Measurements from ENCODE around the gene UBA3.

Gene UBA3

DNA sequence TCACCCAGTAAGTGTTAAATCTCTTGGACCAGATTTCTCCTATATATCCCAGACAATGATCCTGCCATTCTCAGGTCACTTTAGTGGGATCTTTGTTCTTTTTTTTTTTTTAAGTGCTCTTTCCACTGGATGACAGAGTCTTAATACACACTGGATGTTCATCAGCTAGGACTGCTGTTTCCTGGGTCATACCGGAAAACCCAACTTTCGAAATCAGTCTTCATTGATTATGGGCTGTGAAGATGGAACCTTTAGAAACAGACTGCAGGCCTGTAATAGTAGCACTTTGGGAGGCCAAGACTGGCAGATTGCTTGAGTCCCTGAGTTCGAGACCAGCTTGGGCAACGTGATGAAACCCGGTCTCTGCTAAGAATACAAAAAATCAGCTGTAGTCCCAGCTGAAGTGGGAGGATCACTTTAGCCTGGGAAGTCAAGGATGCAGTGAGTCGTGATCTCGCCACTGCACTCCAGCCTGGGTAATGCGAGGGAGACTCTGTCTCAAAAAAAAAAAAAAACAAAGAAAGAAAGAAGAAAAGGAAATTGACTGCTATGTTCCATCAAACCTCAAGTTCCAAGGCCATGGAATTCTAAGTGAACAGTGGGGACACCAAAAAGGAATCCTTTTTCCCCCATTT lies 69.0 kb downstream of the UBA3 start:
- no peak for DNase-seq (ENCODE audit: low read depth in 2 of 2)

DNA sequence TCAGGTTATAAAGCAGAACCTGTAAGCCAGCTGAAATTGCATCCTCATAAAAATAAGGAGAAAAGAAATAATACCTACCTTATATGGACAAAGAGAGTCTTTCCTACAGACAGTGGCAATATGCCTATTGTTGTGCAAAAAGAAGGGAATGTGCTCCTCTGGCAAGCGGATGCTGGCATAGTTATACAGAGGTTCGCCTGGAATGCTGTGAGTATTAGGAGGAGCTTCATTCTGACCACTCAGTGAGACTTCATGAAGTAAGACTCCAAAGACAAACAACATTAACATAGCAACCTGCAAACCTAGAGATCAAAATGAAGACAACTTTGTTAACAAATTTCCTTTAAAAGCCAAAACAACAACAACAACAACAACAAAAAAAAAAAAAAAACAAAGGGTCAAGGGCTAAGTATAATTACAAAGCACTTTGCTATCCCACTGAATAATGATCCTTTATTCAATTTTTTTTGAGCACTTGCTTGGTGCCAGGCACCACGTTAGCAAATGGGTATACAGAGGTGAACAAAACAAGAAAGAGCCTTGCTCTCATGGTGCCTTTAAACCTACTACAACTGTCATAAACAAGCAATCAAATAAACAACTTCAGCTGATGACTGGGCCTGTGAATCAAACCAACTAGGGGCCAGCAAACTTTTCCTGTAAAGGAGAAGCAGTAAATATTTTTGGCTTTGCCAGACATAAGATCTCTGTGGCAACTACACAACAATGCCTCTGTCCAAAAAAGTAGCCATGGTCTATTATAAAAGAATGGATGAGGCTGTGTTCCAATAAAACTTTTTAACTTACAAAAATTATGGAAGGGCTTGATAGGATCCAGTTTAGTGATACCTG lies 70.4 kb downstream of the UBA3 start:
- DNase-seq (ENCODE audit: low read depth in 2 of 2), result no peak

DNA sequence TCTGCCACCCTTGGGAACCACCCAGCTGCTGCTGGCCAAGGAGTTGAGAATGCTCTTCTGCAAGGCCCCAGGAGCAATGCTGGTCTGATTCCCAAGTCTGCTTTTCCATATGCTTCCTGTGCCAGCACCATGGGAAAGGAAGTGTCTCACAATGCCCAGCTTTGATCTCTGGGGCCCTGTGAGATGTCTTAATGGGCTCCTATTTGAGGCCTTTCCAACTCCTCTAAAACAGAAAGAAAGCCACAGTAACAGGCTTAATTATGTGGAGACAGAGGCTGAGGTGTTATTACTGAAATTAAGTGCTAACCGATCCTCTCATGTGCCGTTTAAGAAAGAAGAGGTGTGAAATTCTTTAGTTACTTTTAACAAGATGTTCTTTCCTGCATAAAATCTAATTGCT lies 71.2 kb downstream of the UBA3 start:
- DNase-seq (ENCODE audit: low read depth in 2 of 2), result no peak

DNA sequence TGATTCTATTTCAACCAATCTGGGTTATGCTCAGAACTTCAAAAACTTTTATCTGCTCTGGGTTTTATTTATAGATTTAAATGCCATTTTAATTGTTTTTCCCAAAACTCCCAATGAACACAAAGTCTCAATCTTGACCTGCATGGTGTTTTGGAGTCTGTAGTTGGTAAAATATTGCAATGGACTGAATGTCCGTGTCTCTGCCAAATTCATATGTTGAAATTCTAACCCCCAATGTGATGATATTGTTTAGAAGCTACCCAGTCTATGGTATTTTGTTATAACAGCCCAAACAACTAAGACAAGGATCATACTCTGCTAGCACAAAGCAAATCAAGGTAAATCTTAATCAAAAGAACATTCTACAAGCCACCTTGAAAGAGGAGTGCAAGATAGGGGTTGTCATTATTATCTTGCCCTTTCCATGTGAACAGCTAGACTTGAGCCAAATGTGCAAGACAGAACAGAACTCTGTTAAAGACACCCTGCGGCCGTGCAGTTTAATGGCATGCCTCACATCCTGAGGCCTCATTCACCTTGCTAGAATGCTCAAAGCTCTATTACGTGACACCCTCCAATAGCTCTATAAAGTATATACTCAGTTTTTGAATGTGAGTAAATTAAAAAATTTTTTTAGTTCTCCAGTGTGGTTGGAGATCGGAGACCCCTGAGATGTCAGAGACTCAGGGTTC lies 74.2 kb downstream of the UBA3 start:
- no peak for DNase-seq (ENCODE audit: low read depth in 2 of 2)

DNA sequence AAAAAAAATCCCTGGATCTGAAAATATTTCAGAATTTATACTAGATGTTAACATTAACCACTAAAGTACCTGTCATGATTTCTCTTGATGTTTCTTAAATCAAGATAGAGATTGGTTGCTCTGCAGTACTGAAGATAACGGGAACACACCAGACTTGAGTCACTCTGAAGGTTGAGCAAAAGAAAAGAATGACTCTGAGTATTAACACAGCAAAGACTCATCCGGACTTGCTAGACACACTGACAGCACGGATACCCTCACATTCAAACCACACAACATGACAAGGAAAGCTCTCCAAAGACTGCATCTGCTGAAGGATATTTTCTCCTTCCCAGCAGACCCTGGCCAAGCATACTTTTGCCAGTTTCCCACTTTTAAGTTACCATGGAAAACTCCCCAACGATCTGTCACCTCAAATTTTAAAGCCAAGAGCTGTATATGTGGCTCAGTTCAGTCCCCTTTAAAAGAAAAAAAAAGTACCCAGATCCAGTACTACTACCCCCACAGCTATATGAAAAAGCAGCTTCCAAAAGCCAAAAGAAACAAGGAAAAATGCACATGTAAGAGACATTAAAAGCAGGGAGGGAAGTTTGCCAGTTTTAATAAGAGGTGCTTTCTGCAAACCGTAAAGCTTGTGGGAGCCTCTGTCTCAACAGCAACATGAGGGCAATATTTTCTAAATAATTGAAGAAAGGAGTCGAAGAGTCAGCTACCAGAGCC lies 74.9 kb downstream of the UBA3 start:
- DNase-seq (ENCODE audit: low read depth in 2 of 2), result no peak
